ENCODE data around the gene RBM14.

DNA sequence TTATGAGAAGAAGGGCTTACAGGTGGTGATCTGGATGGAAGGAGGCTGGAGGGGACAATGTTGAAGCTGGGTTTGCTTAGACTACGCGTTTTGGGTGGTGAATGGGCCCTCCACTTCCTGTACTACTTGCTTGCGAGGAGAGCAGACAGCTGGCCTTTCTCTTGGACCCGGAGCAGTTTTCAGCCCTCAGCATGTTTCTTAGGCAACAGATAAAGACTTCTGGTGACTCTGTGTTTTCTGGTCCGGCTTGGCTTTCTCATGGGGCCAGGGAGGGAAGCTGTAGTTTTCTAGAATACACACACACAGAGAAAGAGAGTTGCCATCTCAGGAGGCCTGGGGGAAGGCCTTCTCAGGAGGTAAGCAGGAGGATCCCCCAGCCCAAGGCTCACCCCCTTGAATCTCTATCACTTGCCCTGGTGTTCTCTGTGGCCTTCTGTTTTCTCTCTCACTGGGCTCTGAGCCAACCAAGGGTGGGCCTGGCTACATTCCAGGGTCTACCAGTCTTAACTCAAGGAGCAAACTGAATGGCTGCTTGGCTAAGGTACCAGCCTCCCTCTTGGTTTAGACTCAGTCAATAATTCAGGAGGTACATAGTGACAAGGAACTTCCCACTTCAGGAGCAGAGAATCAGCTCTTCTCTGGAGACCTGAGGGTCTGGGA is 21.1 kb upstream of the RBM14 start:
- TF ChIP-seq, protein P1, sequence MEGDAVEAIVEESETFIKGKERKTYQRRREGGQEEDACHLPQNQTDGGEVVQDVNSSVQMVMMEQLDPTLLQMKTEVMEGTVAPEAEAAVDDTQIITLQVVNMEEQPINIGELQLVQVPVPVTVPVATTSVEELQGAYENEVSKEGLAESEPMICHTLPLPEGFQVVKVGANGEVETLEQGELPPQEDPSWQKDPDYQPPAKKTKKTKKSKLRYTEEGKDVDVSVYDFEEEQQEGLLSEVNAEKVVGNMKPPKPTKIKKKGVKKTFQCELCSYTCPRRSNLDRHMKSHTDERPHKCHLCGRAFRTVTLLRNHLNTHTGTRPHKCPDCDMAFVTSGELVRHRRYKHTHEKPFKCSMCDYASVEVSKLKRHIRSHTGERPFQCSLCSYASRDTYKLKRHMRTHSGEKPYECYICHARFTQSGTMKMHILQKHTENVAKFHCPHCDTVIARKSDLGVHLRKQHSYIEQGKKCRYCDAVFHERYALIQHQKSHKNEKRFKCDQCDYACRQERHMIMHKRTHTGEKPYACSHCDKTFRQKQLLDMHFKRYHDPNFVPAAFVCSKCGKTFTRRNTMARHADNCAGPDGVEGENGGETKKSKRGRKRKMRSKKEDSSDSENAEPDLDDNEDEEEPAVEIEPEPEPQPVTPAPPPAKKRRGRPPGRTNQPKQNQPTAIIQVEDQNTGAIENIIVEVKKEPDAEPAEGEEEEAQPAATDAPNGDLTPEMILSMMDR (IDR thresholded peaks at IDR 0.05; ENCODE audit: low read depth, low read length) = no peak
- TF ChIP-seq POLR2A (IDR thresholded peaks at IDR 0.05; ENCODE audit: extremely low read depth, insufficient read length) = no peak

Data from NB4 (cell line).